Testis (tissue), 3 donors: Measurements from ENCODE around the gene ENG. TPM values are rescaled to one million over a fixed set of nuclear protein-coding genes. Genes with fewer than 3 reads are reported as not detected.
A peak's percentile ranks its signal among the peaks of the same experiment; 100 is the strongest.

Experiments used
- DNase-seq: peaks from one replicate; pipeline ENCODE4 v3.0.0-alpha.2; 2019
- H3K27ac ChIP-seq, 2 donors: fragments of 200-600 bp; sonication (generic); one replicate each; pipeline ENCODE4 v1.5.1; 2019
- H3K27me3 ChIP-seq: fragments of 200-600 bp; sonication (generic); one replicate; pipeline ENCODE4 v1.5.1; 2019
- H3K36me3 ChIP-seq: fragments of 200-600 bp; sonication (generic); one replicate; pipeline ENCODE4 v1.5.1; 2017; ENCODE audit warnings: low read depth; ENCODE audit errors: missing control alignments
- H3K4me1 ChIP-seq: fragments of 200-600 bp; sonication (generic); one replicate; pipeline ENCODE4 v1.5.1; 2019
- H3K4me3 ChIP-seq, 2 donors: fragments of 200-600 bp; sonication (generic); one replicate each; pipeline ENCODE4 v1.5.1; 2017 to 2019
- H3K9me3 ChIP-seq: fragments of 200-600 bp; sonication (generic); one replicate; pipeline ENCODE4 v1.5.1; 2017
- POLR2A ChIP-seq: fragments of 450-650 bp; IDR thresholded peaks from one replicate; pipeline ENCODE4 v1.6.1; 2017; ENCODE audit warnings: antibody characterized with exemption, mild to moderate bottlenecking, moderate library complexity
- WGBS, 2 donors: methylation state at CpG; one replicate each; pipeline ENCODE4 v1.1.5; 2018; 5-methylcytosine and 5-hydroxymethylcytosine counted together
- intact Hi-C: fragments of 100-400 bp; cut with DNase I; formaldehyde crosslinking; loops from one replicate; pipeline ENCODE4 v1.15.1; 2023; ENCODE audit warnings: low total_unique reads
- polyA plus RNA-seq: library from polyadenylated mRNA; stranded (reverse); fragments of 350-450 nt; fragmentation: Illumina TruSeq; extraction: RNeasy Lipid Tissue Mini Kit (QIAGEN cat#74804); gene quantifications from one replicate; pipeline ENCODE4 v1.2.3, GENCODE V29; 2014; ENCODE audit warnings: low read depth, low replicate concordance; ENCODE audit not compliant: insufficient read depth
- total RNA-seq, 2 donors: library from RNA; depleted of rRNA; stranded (reverse); fragments of >200 nt; gene quantifications; one replicate each; pipeline ENCODE4 v1.2.3, GENCODE V29; 2016
- TF ChIP-seq, protein P1 (sequence below), 3 experiments: fragments of 450-650 bp in 2 of 3; fragments of 200-600 bp in 1 of 3; sonication (generic) in 1 of 3; IDR thresholded peaks; one replicate each; pipeline ENCODE4 v1.5.1; 2016 to 2019; ENCODE audit warnings: antibody characterized with exemption in 3 of 3, mild to moderate bottlenecking in 2 of 3, moderate library complexity in 1 of 3

Gene ENG
- total and polyA plus RNA-seq, 3 donors from 2014 or later: 132 to 214 (median 144) TPM

DNA sequence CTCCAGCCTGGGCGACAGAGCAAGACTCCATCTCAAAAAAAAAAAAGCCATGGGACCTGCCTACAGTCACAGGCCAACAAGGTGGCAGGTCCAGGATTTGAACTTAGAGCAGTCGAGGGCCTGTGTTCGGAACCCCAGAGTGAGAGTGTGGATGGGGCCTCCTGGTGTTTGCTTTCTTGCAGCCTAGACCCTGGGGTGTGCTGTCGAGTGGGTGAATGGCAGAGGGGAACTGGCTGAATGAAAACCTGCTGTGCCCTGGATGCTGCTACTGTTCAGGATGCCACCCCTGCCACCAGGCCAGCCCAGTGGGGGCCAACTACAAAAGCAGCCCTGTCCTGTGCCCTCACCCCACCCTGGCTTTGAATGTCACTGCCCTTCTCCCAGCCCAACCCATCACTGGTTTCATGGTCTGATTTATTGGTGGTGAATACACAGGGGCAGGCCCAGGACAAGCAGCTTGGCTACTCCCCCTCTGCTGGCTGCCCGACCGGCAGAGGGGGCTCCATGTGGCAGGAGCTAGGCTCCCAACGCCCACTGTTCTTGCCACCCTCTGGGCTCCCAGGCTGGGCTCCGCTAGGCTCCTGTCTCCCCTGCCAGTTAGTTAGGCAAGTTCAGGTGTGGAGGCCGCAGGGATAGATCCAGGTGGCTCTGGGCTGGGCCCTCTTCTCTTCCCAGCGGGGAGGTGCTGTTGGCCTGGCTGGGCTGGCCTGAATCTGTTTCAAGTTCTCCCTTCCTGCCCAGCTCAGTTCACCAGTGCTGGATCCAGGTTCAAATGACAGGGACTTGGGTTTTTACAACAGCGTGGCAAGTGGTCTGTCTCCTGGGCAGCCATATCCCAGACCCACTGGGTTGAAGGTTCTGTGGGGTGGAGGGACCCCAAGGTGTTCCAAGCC, 39.6 kb downstream of the ENG start:
- Histone ChIP-seq H3K27ac (peak overlapping the region in 1 of 2 donors; percentile 14), H3K9me3 (no peaks in the 10 kb centered on the region), H3K4me3 (no peak overlapping the region), H3K36me3 (no peaks in the 10 kb centered on the region), H3K27me3 (no peaks in the 10 kb centered on the region), H3K4me1 (peaks cover 13% of the 10 kb centered on the region)
- no peak for DNase-seq
- intact Hi-C loops: no loop called here
- WGBS, 2 donors: 84 to 91% methylated on average over 8 to 11 of the region's 11 CpGs
- TF ChIP-seq, protein P1, sequence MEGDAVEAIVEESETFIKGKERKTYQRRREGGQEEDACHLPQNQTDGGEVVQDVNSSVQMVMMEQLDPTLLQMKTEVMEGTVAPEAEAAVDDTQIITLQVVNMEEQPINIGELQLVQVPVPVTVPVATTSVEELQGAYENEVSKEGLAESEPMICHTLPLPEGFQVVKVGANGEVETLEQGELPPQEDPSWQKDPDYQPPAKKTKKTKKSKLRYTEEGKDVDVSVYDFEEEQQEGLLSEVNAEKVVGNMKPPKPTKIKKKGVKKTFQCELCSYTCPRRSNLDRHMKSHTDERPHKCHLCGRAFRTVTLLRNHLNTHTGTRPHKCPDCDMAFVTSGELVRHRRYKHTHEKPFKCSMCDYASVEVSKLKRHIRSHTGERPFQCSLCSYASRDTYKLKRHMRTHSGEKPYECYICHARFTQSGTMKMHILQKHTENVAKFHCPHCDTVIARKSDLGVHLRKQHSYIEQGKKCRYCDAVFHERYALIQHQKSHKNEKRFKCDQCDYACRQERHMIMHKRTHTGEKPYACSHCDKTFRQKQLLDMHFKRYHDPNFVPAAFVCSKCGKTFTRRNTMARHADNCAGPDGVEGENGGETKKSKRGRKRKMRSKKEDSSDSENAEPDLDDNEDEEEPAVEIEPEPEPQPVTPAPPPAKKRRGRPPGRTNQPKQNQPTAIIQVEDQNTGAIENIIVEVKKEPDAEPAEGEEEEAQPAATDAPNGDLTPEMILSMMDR (IDR thresholded peaks at IDR 0.05): no peak
- no peak for TF ChIP-seq POLR2A

DNA sequence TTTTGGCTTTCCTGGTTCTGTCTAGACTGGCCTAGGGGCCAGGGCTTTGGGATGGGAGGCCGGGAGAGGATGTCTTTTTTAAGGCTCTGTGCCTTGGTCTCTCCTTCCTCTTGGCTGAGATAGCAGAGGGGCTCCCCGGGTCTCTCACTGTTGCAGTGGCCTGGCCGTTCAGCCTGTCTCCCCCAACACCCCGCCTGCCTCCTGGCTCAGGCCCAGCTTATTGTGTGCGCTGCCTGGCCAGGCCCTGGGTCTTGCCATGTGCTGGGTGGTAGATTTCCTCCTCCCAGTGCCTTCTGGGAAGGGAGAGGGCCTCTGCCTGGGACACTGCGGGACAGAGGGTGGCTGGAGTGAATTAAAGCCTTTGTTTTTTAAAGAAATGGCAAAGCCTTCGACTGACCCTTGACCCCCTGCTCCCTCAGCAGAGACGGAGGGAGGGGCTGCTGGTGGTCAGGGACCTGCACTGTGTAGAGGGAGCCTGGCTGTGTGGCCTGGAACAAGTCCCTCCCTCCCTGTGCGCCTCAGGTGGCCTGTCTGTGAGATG, 40.7 kb downstream of the ENG start:
- Histone ChIP-seq H3K4me1 (peaks cover 16% of the 10 kb centered on the region), H3K4me3 (no peak overlapping the region), H3K9me3 (no peaks in the 10 kb centered on the region), H3K27me3 (no peaks in the 10 kb centered on the region), H3K27ac (peak overlapping the region in 1 of 2 donors; percentile 14), H3K36me3 (no peaks in the 10 kb centered on the region)
- DNase-seq: no peak
- WGBS, 2 donors: 55 to 66% methylated on average over 9 of the region's 9 CpGs
- intact Hi-C loops: no loop called here
- TF ChIP-seq, protein P1 (IDR thresholded peaks at IDR 0.05): no peak
- TF ChIP-seq POLR2A: no peak

DNA sequence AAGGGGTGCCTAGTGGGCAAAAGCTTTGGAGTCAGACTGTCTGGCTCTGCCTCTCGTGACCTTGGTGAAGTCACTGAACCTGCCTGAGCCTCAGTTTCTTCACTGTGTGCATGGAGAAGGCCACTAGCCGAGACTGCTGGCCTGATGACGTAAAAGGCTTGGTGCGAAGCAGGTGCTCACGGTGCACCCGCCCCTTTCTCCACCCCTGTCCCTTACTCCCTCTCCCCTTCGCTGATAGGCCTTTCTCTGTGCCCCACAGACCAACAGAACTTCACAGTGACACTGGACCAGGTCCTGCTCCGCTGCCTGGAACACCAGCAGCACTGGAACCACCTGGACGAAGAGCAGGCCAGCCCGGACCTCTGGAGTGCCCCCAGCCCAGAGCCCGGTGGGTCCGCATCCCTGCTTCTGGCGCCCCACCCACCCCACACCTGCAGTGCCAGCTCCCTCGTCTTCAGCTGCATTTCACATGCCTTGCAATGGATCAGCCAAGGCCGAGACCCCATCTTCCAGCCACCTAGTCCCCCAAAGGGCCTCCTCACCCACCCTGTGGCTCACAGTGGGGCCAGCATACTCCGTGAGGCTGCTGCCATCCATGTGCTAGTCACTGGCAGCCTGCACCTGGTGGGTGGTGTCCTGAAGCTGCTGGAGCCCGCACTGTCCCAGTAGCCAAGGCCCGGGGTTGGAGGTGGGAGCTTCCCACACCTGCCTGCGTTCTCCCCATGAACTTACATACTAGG, 41.4 kb downstream of the ENG start:
- no peak for TF ChIP-seq POLR2A
- TF ChIP-seq, protein P1 (IDR thresholded peaks at IDR 0.05): no peak
- Histone ChIP-seq H3K4me1 (peaks cover 11% of the 10 kb centered on the region), H3K36me3 (no peaks in the 10 kb centered on the region), H3K9me3 (no peaks in the 10 kb centered on the region), H3K4me3 (no peak overlapping the region), H3K27ac (peak overlapping the region in 1 of 2 donors; percentile 14), H3K27me3 (no peaks in the 10 kb centered on the region)
- no peak for DNase-seq
- 80 to 82% methylated on average over 16 to 19 of the region's 19 CpGs for WGBS, 2 donors
- intact Hi-C loops: no loop called here

DNA sequence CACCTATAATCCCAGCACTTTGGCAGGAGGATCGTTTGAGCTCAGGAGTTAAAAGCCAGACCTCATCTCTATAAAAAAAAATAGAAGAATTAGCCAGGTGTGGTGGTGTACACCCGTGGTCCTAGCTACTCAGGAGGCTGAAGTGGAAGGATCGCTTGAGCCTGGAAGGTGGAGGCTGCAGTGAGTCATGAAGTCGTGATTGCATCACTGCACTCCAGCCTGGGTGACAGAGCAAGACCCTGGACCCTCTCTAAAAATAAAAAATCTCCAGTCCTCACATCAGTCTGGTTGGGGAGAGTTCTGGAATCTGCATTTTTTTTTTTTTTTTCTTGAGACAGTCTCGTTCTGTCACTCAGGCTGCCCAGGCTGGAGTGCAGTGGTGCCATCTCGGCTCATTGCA, 42.4 kb downstream of the ENG start:
- intact Hi-C loops: no loop called here
- no peaks in the 10 kb centered on the region for H3K36me3 ChIP-seq
- H3K27me3 ChIP-seq: no peaks in the 10 kb centered on the region
- TF ChIP-seq, protein P1 (IDR thresholded peaks at IDR 0.05): no peak
- no peak for TF ChIP-seq POLR2A
- H3K4me3 ChIP-seq: no peak overlapping the region
- 77 to 78% methylated on average over 6 of the region's 6 CpGs for WGBS, 2 donors
- peaks cover 4% of the 10 kb centered on the region for H3K4me1 ChIP-seq
- no peaks in the 10 kb centered on the region for H3K9me3 ChIP-seq
- no peak for DNase-seq
- no peak overlapping the region for H3K27ac ChIP-seq
